HG03066 (cell line): ENCODE data around the gene PTGER4.
"Not testable (repeated sequence)": the region's sequence is repeated elsewhere in the genome, so short reads cannot be mapped to it uniquely, and the experiment has no call there.

ENCODE experiments used
- ATAC-seq: cut with Tn5 transposase; IDR thresholded peaks from one replicate; pipeline ENCODE4 v1.9.1; 2021; ENCODE audit warnings: low read depth; ENCODE audit not compliant: unreplicated experiment

The PTGER4 gene

DNA sequence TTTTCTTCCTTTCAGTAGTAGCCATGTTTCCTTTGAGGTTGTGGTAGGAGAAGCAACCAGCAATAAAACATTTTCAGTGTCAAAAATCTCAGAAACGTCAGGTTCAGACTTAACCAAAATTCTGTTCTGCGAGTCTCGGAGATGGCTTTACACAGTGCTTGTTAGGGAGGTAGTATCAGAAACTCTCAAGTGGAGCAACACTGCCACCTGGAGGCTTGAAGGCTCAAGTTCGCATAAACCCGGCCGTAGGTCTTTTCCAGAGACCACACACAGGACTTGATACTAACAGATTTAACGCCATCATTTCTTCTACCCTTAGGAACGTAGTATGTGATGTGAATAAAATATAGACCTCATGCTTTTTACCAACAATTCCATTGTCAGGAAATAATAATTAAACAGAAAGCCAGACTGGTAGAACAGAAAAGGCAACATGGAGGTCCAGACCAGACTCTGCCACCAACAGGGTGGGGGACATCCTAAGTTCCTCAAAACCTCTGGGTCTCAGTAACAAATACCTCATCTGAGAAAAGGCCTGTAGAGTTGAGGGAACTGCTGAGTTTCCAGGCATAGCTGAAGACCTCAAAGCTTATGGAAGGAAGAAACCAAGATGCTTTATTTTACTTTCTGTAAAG, 8.5 kb downstream of the PTGER4 start:
- ATAC-seq, result peak; percentile 87

GRCh38 chr5:40688996-40689395, 9.3 kb downstream of the PTGER4 start:
- ATAC-seq, result no peak

DNA sequence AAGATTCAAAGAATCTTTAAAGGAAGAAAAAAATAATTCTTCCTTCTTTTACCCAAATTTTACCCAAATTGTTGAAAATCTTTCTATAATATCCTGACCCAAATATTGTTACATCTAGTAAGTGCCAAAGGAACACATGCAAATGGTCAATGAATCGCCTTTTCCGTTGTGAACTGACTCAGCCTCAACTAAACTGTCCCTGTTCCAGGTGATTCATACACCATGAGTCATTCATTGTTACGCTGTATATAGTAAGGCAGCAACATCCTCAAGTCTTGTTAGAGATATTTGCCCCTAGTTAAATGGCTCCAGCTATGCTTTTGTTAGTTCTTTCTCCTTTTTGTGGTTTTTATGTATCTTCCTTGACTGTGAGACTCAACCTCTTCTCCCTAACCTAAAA, 9.7 kb downstream of the PTGER4 start:
- ATAC-seq, result no peak

GRCh38 chr5:40690267-40690666, 10.6 kb downstream of the PTGER4 start:
- no peak for ATAC-seq

- ATAC-seq, result no peak
These were observed 12.2 kb downstream of the PTGER4 start for GRCh38 chr5:40691894-40692293.

GRCh38 chr5:40694433-40694832, 14.7 kb downstream of the PTGER4 start:
- ATAC-seq, result no peak

- no peak for ATAC-seq
These were observed 20.5 kb downstream of the PTGER4 start for GRCh38 chr5:40700116-40700782.

DNA sequence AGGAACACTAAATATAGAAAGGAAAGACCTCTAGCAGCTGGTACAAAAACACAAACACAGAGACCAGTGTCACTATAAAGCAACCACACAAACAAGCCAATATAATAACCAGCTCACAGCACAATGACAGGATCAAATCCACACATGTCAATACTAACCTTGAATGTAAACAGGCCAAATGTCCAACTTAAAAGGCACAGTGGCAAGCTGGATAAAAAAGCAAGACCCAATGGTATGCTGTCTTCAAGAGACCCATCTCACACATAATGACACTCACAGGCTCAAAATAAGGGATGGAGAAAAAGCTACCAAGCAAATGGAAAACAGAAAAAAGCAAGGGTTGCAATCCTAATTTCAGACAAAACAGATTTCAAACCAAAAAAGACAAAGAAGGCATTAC, 22.3 kb downstream of the PTGER4 start:
- ATAC-seq, result not testable (repeated sequence)

DNA sequence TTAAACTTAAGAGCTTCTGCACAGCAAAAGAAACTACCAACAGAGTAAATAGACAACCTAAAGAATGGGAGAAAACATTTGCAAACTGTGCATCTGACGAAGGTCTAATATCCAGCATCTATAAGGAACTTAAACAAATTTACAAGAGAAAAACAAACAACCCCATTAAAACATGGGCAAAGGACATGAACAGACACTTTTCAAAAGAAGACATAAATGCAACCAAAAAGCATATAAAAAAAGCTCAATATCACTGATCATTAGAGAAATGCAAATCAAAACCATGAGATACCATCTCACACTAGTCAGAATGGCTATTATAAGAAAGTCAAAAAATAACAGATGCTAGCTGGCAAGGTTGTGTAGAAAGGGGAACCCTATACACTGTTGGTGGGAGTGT, 25.8 kb downstream of the PTGER4 start:
- ATAC-seq, result not testable (repeated sequence)

DNA sequence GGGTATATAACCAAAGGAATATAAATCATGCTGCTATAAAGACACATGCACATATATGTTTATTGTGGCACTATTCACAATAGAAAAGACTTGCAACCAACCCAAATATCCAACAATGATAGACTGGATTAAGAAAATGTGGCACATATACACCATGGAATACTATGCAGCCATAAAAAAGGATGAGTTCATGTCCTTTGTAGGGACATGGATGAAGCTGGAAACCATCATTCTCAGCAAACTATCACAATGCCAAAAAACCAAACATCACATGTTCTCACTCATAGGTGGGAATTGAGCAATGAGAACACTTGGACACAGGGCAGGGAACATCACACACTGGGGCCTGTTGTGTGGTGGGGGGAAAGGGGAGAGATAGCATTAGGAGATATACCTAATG, 30.9 kb downstream of the PTGER4 start:
- ATAC-seq, result not testable (repeated sequence)

DNA sequence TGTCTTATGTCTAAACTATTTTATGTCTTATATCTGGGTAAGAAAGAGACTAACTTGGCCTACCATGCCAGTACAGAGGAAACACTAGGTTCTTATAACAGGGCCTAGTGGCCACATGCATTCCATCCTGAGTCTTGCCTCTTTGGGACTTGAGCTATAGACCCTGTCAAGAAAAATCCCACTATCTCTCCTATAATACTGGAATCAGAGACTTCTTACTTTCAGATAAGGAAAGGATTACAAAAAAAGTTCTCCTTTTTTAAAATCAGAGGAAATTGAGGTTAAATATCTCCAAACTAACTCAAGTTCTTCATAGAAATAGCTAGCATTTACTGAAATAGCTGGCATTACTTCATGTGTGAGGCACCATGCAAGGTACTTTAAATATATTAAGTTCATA, 34.3 kb downstream of the PTGER4 start:
- ATAC-seq, result no peak

GRCh38 chr5:40716000-40716399, 36.3 kb downstream of the PTGER4 start:
- no peak for ATAC-seq

DNA sequence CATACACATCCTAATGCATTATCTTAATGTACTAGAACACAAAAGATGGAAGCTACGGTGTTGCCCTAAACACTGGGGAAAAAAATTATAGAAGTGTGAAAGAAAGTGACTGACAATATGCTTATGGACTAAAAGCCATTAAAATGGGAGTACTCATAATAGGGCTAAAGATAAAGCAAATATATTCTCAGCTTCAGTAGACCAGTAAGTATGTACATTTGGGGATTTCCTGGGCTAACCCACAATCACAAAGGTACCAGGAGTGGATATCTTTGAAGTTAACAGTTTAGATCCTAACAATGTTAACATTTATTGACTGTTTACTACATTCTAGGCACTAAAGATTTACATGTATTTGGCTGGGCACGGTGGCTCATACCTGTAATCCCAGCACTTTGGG, 36.9 kb downstream of the PTGER4 start:
- no peak for ATAC-seq

- no peak for ATAC-seq
These were observed 37.6 kb downstream of the PTGER4 start for GRCh38 chr5:40717281-40717680.

DNA sequence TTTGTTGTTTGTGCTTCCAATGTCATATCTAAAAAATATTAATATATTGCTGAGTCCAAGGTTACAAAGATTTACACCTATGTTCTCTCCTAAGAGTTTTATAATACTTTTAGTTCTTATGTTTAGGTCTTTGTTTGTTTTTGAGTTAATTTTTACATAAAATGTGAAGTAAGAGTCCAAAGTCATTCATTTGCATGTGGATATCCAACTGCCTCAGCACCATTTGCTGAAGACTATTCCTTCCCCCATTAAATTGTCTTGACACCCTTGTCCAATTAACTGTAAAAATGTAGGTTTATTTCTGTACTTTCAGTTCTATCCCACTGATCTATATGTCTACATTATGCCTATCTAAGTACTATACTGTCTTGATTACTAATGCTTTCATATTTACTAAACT, 40.4 kb downstream of the PTGER4 start:
- no peak for ATAC-seq

- ATAC-seq, result not testable (repeated sequence)
These were observed 42.8 kb downstream of the PTGER4 start for GRCh38 chr5:40722497-40722911.

DNA sequence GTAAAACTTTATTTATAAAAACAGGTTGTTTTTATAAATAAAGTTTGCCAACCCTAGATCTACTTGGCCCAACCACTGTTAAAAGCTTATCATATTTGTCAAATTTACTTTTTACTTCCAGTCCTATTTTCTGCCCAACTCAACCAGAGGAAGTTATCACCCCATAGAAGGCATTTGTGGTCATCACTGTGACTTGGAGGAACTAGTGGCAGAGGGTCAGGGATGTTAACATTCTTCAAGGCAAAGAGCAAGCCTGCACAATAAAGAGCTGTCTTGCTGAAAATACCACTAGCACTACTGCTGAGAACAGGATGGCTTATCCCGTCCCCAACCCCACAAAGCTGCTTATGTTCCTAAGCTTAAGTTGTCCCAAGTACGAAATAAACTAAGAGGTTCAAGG, 53.7 kb downstream of the PTGER4 start:
- no peak for ATAC-seq

- ATAC-seq, result no peak
These were observed 54.3 kb downstream of the PTGER4 start for GRCh38 chr5:40733879-40734563.

GRCh38 chr5:40734986-40735385, 55.3 kb downstream of the PTGER4 start:
- no peak for ATAC-seq

DNA sequence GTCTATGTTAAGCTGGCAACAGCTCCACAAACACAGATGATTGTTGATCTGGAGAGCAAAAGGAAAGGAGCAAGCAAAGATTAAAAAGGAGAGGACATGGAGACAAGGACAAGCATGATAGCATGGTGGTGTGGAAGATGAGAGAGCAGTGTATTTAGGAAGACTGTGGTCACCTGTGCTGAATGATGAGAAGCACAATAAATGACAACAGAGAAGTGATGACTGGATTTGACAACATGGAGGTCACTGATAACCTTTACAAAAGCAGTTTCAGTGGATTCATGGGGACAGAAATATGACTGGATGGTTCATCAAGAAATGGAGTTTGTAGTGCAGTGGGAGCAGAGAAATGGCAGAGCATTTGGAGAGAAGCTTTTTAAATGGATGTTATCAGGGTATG, 55.9 kb downstream of the PTGER4 start:
- no peak for ATAC-seq

DNA sequence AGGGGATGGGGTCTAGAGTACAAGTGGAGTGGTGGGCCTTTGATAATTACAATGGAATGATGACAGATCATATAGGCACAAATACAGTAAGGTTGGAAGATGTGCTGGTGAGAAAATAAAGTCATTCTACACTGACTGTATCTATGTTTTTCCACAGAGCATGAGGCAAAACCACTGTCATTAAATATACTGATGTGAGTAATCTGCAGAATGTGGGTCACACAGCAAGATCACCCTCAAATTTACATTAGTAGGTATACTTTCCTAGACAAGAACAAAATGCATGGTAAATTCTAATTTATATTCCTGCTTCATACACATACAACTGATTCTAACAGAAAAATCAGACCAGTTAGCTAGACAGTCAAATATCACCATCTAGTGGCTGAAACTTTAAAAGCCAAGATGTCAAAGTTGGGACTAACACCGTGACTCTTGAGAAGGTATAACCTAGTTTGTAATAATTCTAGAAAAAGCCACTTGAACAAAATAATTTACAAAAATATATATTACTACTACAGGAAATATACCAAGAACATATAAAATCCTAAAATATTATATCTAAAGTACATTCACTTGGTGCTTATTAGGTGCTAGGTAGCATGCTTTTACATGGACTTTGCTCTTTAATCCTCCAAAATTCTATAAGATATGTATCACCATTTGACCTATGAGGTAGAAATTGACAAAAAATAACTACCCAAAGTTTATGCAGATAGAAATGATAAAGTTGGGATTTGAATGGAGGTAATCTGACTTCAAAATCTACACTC, 56.6 kb downstream of the PTGER4 start:
- no peak for ATAC-seq
